Neural crest cell (in vitro differentiated cells): ENCODE data around the gene PLEKHA1. TPM values are rescaled to one million over a fixed set of nuclear protein-coding genes. Genes with fewer than 3 reads are reported as not detected.
A peak's percentile ranks its signal among the peaks of the same experiment; 100 is the strongest.

ENCODE experiments used
- DNase-seq: peaks from one replicate; pipeline ENCODE4 v3.0.0; 2021; ENCODE audit warnings: low read depth, mixed read lengths, low spot score
- H3K27ac Mint-ChIP-seq: one replicate; pipeline ENCODE4 v1.8.0; 2021; ENCODE audit warnings: mild to moderate bottlenecking, mixed read lengths; ENCODE audit not compliant: unreplicated experiment
- H3K27me3 Mint-ChIP-seq: 2 replicates; pipeline ENCODE4 v1.8.0; 2021; ENCODE audit warnings: low read depth, mild to moderate bottlenecking, mixed read lengths
- H3K36me3 Mint-ChIP-seq: 2 replicates; pipeline ENCODE4 v1.8.0; 2021; ENCODE audit warnings: low read depth, mild to moderate bottlenecking, mixed read lengths
- H3K4me1 Mint-ChIP-seq: 2 replicates; pipeline ENCODE4 v1.8.0; 2021; ENCODE audit warnings: mixed read lengths
- H3K4me3 Mint-ChIP-seq: one replicate; pipeline ENCODE4 v1.8.0; 2021; ENCODE audit warnings: mild to moderate bottlenecking, mixed read lengths
- H3K9me3 Mint-ChIP-seq: 2 replicates; pipeline ENCODE4 v1.8.0; 2021; ENCODE audit warnings: mixed read lengths
- total RNA-seq: library from RNA; stranded (reverse); gene quantifications from 2 replicates; pipeline ENCODE4 v1.2.1, GENCODE V29; 2021
- TF ChIP-seq, protein P1 (sequence below): fragments of 200-600 bp; sonication (generic); conservative IDR thresholded peaks from 2 replicates; pipeline ENCODE4 v1.5.0; 2021; ENCODE audit warnings: antibody characterized with exemption, mild to moderate bottlenecking

PLEKHA1 gene
- total RNA-seq, 1 donor from 2014 or later, result 20.6 TPM

DNA sequence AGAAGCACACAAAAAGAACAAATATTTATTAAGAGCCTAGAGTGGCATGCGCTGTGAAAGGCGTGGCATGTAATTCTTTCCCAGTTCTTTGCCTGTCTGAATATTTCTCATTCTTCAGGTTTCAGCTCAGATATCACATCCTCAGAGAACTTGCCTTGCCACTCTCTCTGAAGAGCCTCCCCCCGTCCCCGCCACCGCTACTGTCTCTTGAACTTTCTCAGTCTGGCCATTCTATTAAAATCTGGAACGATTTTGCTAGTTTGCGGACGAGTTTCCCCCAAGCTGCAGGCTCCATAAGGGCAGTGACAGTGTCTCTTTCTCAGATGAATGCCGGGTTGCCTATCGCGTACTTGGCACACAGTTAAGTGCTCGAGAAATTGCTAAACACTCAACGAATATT is 787 bp upstream of the PLEKHA1 start:
- Mint-ChIP-seq H3K4me3 (peak overlapping the region; percentile 97), H3K4me1 (peaks cover 29% of the 10 kb centered on the region), H3K27ac (peak overlapping the region; percentile 88), H3K36me3 (no peaks in the 10 kb centered on the region), H3K27me3 (peaks cover 16% of the 10 kb centered on the region), H3K9me3 (no peaks in the 10 kb centered on the region)
- no peak for DNase-seq
- TF ChIP-seq, protein P1, sequence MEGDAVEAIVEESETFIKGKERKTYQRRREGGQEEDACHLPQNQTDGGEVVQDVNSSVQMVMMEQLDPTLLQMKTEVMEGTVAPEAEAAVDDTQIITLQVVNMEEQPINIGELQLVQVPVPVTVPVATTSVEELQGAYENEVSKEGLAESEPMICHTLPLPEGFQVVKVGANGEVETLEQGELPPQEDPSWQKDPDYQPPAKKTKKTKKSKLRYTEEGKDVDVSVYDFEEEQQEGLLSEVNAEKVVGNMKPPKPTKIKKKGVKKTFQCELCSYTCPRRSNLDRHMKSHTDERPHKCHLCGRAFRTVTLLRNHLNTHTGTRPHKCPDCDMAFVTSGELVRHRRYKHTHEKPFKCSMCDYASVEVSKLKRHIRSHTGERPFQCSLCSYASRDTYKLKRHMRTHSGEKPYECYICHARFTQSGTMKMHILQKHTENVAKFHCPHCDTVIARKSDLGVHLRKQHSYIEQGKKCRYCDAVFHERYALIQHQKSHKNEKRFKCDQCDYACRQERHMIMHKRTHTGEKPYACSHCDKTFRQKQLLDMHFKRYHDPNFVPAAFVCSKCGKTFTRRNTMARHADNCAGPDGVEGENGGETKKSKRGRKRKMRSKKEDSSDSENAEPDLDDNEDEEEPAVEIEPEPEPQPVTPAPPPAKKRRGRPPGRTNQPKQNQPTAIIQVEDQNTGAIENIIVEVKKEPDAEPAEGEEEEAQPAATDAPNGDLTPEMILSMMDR, result no peak

DNA sequence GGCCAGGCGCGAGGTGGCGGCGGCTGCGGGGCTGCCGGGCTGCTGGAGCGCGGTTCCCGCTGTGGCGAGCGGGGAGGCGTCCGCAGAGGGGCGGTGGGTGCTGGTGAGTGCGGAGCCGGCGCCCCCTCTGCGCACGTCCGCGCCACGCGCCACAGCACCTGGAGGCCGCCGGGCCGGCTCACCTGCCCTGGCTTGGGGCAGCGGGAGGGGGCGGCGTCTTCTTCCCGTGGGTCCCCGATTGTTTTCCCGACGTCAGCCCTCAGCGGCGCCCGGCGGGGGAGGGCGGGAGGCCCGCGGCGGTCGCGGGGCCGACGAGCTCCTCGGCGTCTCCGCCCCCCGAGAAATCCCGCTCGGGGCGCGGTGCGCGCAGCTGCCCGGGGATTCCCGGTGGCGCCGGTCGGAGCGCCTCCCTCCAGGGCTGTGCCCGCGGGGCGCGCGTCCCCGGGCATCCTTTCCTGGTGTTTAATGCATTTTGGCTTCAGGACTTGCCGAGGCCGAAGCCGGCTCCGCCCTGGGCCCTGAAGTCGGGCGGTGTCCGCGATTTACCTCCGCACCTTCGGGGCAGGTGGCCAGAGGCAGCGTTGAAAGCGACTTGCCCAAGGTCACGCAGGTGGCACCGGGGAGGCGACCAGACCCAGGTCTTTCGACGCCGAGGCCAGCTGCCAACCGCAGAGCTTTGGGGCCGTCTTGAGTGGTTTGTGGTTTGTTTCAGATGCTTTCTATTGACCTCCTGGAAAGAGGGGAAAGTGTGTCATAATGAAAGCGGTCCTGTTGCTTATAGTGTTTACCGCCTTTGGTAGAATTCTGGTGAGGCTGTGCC is 561 bp downstream of the PLEKHA1 start:
- TF ChIP-seq, protein P1, result no peak
- peaks cover under 1% of the 10 kb centered on the region for H3K36me3 Mint-ChIP-seq
- peaks cover 14% of the 10 kb centered on the region for H3K27me3 Mint-ChIP-seq
- H3K27ac Mint-ChIP-seq, result peak overlapping the region; percentile 82
- peak; percentile 33 for DNase-seq
- no peaks in the 10 kb centered on the region for H3K9me3 Mint-ChIP-seq
- H3K4me3 Mint-ChIP-seq, result peak overlapping the region; percentile 97
- H3K4me1 Mint-ChIP-seq, result peaks cover 24% of the 10 kb centered on the region

DNA sequence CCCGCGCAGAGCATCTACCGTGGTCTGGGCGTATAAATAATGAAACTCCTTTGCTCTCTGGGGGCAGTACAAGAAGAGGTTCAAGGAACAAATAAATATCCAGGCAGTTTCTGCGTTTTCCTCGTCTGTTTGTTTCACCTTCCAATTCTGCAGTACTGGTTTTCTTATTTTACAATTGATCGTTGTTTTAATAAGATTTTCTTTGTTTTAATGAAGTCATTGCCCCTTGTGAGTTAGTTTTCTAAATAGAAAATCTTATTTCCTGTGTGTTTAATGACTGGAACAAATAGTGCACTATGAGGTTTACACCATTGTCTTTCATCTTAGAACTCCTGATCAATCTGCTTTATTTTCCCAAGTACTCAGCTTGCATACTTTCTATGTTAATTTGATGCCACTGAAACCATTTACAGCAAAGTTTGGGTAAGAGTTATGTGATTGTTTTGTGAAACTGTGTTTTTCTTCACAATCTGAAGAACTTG is 1.2 kb downstream of the PLEKHA1 start:
- H3K27ac Mint-ChIP-seq, result peak overlapping the region; percentile 82
- H3K27me3 Mint-ChIP-seq, result peaks cover 12% of the 10 kb centered on the region

DNA sequence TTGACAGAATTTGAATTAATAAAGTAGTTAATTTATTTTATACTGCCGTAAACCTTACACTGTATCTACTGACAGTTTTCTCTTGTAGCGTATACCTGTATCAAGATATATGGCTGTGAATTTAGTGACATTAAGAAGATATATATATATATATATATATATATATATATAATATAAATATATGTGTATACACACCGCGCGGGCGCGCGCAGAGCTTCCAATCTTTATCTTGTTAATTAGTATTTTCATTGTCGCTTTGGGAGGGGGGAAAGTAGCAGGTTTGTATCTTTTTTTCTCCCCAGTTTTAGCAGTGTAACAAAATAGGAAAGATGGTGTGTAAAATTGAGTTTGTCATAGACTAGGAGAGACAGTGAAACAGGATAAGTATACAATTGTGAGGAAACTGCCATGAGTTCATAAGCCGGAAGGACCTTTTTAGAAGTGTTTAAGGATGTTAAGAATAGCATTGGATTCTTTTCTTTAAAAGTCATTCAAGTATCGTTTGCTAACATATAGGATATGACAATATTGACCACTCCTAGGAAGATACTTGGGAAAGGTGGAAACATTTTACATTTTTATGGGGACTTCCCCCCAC is 2.0 kb downstream of the PLEKHA1 start:
- Mint-ChIP-seq H3K27me3 (peaks cover 11% of the 10 kb centered on the region), H3K4me1 (peaks cover 24% of the 10 kb centered on the region), H3K9me3 (no peaks in the 10 kb centered on the region), H3K36me3 (peaks cover 4% of the 10 kb centered on the region), H3K4me3 (peak overlapping the region; percentile 52), H3K27ac (no peak overlapping the region)
- TF ChIP-seq, protein P1, result no peak
- no peak for DNase-seq

More for the DNA sequence above, 1.2 kb downstream of the PLEKHA1 start:
- H3K9me3 Mint-ChIP-seq, result no peaks in the 10 kb centered on the region
- H3K4me1 Mint-ChIP-seq, result peaks cover 24% of the 10 kb centered on the region
- TF ChIP-seq, protein P1, result no peak
- no peak for DNase-seq
- peaks cover 4% of the 10 kb centered on the region for H3K36me3 Mint-ChIP-seq
- peak overlapping the region; percentile 97 for H3K4me3 Mint-ChIP-seq

DNA sequence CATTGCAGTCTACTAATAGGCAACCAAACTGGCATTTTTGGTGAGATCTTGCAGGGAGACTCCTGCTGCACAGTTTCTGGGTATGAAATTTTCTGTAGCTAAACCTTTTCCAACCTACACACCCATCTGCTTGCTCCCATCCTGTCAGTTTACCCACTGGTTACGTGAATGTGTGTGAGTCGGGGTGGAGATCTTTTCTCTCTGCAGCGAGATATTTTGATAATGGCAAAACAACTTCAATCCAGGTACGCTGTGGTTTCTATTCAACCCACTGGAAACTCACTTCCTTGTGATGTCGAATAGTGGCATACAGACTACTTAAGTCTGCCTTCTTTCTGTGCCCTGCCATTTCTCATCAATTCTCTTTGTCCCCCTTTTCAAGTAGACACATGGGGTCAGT is 4.5 kb downstream of the PLEKHA1 start:
- TF ChIP-seq, protein P1, result no peak
- H3K9me3 Mint-ChIP-seq, result no peaks in the 10 kb centered on the region
- H3K27me3 Mint-ChIP-seq, result peaks cover 7% of the 10 kb centered on the region
- DNase-seq, result no peak
- peaks cover 4% of the 10 kb centered on the region for H3K36me3 Mint-ChIP-seq
- H3K4me1 Mint-ChIP-seq, result peaks cover 16% of the 10 kb centered on the region
- no peak overlapping the region for H3K27ac Mint-ChIP-seq
- H3K4me3 Mint-ChIP-seq, result peak overlapping the region; percentile 43
